Transverse colon (tissue), 4 donors: Measurements from ENCODE around the gene ARSG. TPM values are rescaled to one million over a fixed set of nuclear protein-coding genes. Genes with fewer than 3 reads are reported as not detected.
"Not testable (repeated sequence)": the region's sequence is repeated elsewhere in the genome, so short reads cannot be mapped to it uniquely, and the experiment has no call there.

Source experiments
- DNase-seq: peaks from one replicate; pipeline ENCODE4 v3.0.0-alpha.2; 2019
- H3K27ac ChIP-seq, 4 donors: fragments of 200-600 bp; sonication (generic); 2 replicates each; pipeline ENCODE4 v1.5.1; 2016 to 2018; ENCODE audit warnings: inconsistent platforms in 4 of 4
- H3K27me3 ChIP-seq: fragments of 200-600 bp; sonication (generic); 2 replicates; pipeline ENCODE4 v1.5.1; 2017; ENCODE audit warnings: inconsistent platforms
- H3K36me3 ChIP-seq, 4 donors: fragments of 200-600 bp; sonication (generic); 2 replicates each; pipeline ENCODE4 v1.5.1; 2017 to 2019; ENCODE audit warnings: inconsistent platforms in 4 of 4
- H3K4me1 ChIP-seq, 4 donors: fragments of 200-600 bp; sonication (generic); 2 replicates each; pipeline ENCODE4 v1.5.1; 2017 to 2020; ENCODE audit warnings: inconsistent platforms in 4 of 4
- H3K4me3 ChIP-seq, 4 donors: fragments of 200-600 bp; sonication (generic); 1 replicate in 1 of 4; 2 replicates in 3 of 4; pipeline versions ENCODE4 v1.5.1 to v1.6.1; 2017 to 2019; ENCODE audit warnings: inconsistent platforms in 4 of 4
- H3K9me3 ChIP-seq, 2 donors: fragments of 200-600 bp; sonication (generic); 2 replicates each; pipeline ENCODE4 v1.5.1; 2017 to 2019; ENCODE audit warnings: inconsistent platforms in 2 of 2
- CTCF ChIP-seq, 5 experiments: fragments of 200-600 bp in 3 of 5; fragments of 450-650 bp in 2 of 5; sonication (generic) in 3 of 5; IDR thresholded peaks; 1 replicate in 2 of 5; 2 replicates in 3 of 5; pipeline ENCODE4 v1.5.1; 2016 to 2017; ENCODE audit warnings: antibody characterized with exemption in 5 of 5, inconsistent platforms in 3 of 5, mild to moderate bottlenecking in 2 of 5, moderate library complexity in 1 of 5
- EP300 ChIP-seq: sonication (generic); formaldehyde crosslinking; IDR thresholded peaks from one replicate; pipeline ENCODE4 v1.6.1; 2017; ENCODE audit warnings: antibody characterized with exemption, low read depth
- POLR2A ChIP-seq: fragments of 450-650 bp; IDR thresholded peaks from one replicate; pipeline ENCODE4 v1.6.1; 2016; ENCODE audit warnings: antibody characterized with exemption, mild to moderate bottlenecking, moderate library complexity
- POLR2AphosphoS5 ChIP-seq, 3 donors: sonication (generic); formaldehyde crosslinking; IDR thresholded peaks; one replicate each; pipeline ENCODE4 v1.6.1; 2016; ENCODE audit warnings: antibody characterized with exemption in 3 of 3
- WGBS, 2 donors: methylation state at CpG; one replicate each; pipeline ENCODE4 v1.1.5; 2018; ENCODE audit warnings: low coverage in 1 of 2; 5-methylcytosine and 5-hydroxymethylcytosine counted together
- in situ Hi-C, 4 donors: fragments of 200-750 bp; cut with MboI; loops; one replicate each; pipeline versions ENCODE4 v1.15.0 to v1.15.1; 2017; ENCODE audit warnings: low sequenced_read_pairs in 3 of 4, low pct_ligation_motif_present in 1 of 4, low pct_unique_long_range_greater_than_20kb in 1 of 4
- intact Hi-C: fragments of 100-400 bp; cut with DNase I; formaldehyde crosslinking; loops from one replicate; pipeline ENCODE4 v1.15.1; 2023; ENCODE audit warnings: low total_unique reads
- total RNA-seq, 4 donors: library from RNA; depleted of rRNA; stranded (reverse); fragments of >200 nt; gene quantifications; one replicate each; pipeline ENCODE4 v1.1.0, GENCODE V29; 2016

The ARSG gene
- total RNA-seq, 4 donors from 2014 or later, result 0.41 to 4.4 (median 1.6) TPM; not detected in 1

- peak; percentile 62 for DNase-seq
- intact Hi-C loops, H3K36me3 ChIP-seq, H3K9me3 ChIP-seq, H3K27me3 ChIP-seq: not testable (repeated sequence)
- Histone ChIP-seq H3K4me1 (peaks cover 0 to 19% (median 8%) of the 10 kb centered on the region in 4 donors), H3K4me3 (peak overlapping the region in 2 of 4 donors; percentile 5), H3K27ac (peak overlapping the region; percentile 53 to 74 (median 64))
- TF ChIP-seq EP300 (peak; percentile 20), POLR2AphosphoS5 (IDR thresholded peaks at IDR 0.05) (peak in 2 of 3 donors; percentile 49 to 54)
- in situ Hi-C loops, result loop anchor here in 2 of 4 donors (10.0 to 25.0 kb wide), 2 partner anchors 196 to 503 kb away; partner anchors contain the start of gene WIPI1 (in 1 of the 2)
- 17 to 42% methylated on average over 5 to 30 of the region's 44 CpGs for WGBS, 2 donors
These were observed 32.2 kb upstream of the ARSG start for GRCh38 chr17:68258890-68259647.

GRCh38 chr17:68259648-68259951, 31.7 kb upstream of the ARSG start:
- Histone ChIP-seq H3K27ac (peak overlapping the region; percentile 33 to 74 (median 64)), H3K4me1 (peaks cover 0 to 19% (median 8%) of the 10 kb centered on the region in 4 donors)
- intact Hi-C loops, H3K4me3 ChIP-seq, DNase-seq, H3K36me3 ChIP-seq, H3K27me3 ChIP-seq, H3K9me3 ChIP-seq: not testable (repeated sequence)
- in situ Hi-C loops, result loop anchor here in 2 of 4 donors (10.0 to 25.0 kb wide), 2 partner anchors 195 to 503 kb away; partner anchors contain the start of gene WIPI1 (in 1 of the 2)
- 72 to 83% methylated on average over 1 to 3 of the region's 3 CpGs for WGBS, 2 donors

- Histone ChIP-seq H3K36me3 (peaks cover 0 to 6% (median 0%) of the 10 kb centered on the region in 4 donors), H3K27ac (peak overlapping the region in 2 of 4 donors; percentile 22 to 74), H3K4me3 (no peak overlapping the region), H3K4me1 (peaks cover 0 to 17% (median 8%) of the 10 kb centered on the region in 4 donors), H3K9me3 (no peaks in the 10 kb centered on the region), H3K27me3 (no peaks in the 10 kb centered on the region)
- intact Hi-C loops (loop anchor here (5.0 kb wide), 1 partner anchor 202 kb away; no protein-coding TSS in a partner anchor), in situ Hi-C loops (loop anchor here in 3 of 4 donors (5.0 to 25.0 kb wide), 4 partner anchors 175 to 502 kb away; no protein-coding TSS in a partner anchor)
- no peak for DNase-seq
- no peak for TF ChIP-seq CTCF (IDR thresholded peaks at IDR 0.05)
- no peak for TF ChIP-seq EP300
- TF ChIP-seq POLR2AphosphoS5 (IDR thresholded peaks at IDR 0.05), result no peak
- TF ChIP-seq POLR2A, result no peak
- WGBS, 2 donors, result 79 to 88% methylated on average over 7 to 9 of the region's 9 CpGs
These were observed 31.1 kb upstream of the ARSG start for GRCh38 chr17:68260051-68260762.

- not testable (repeated sequence) for DNase-seq, H3K27me3 ChIP-seq, H3K4me3 ChIP-seq, H3K27ac ChIP-seq, H3K9me3 ChIP-seq, H3K36me3 ChIP-seq
- peaks cover 0 to 13% (median 7%) of the 10 kb centered on the region in 4 donors for H3K4me1 ChIP-seq
- in situ Hi-C loops (loop anchor here in 3 of 4 donors (5.0 to 25.0 kb wide), 4 partner anchors 172 to 500 kb away; no protein-coding TSS in a partner anchor), intact Hi-C loops (loop anchor here (5.0 kb wide), 1 partner anchor 200 kb away; no protein-coding TSS in a partner anchor)
- 54% methylated on average over 2 of the region's 2 CpGs; no CpG with 5 or more reads in 1 of the 2 donors for WGBS, 2 donors
These were observed 28.8 kb upstream of the ARSG start for GRCh38 chr17:68262467-68262866.

GRCh38 chr17:68263101-68263681, 28.1 kb upstream of the ARSG start:
- H3K4me3 ChIP-seq, H3K27ac ChIP-seq, H3K9me3 ChIP-seq, H3K27me3 ChIP-seq, DNase-seq, H3K36me3 ChIP-seq: not testable (repeated sequence)
- in situ Hi-C loops (loop anchor here in 3 of 4 donors (5.0 to 25.0 kb wide), 4 partner anchors 172 to 499 kb away; no protein-coding TSS in a partner anchor), intact Hi-C loops (loop anchor here (5.0 kb wide), 1 partner anchor 199 kb away; no protein-coding TSS in a partner anchor)
- WGBS, 2 donors, result 0 to 10% methylated on average over 8 to 9 of the region's 9 CpGs
- TF ChIP-seq CTCF (IDR thresholded peaks at IDR 0.05), result peak; percentile 45 to 66 (median 55)
- H3K4me1 ChIP-seq, result peaks cover 0 to 13% (median 7%) of the 10 kb centered on the region in 4 donors

- H3K27ac ChIP-seq, H3K36me3 ChIP-seq, DNase-seq, H3K27me3 ChIP-seq, H3K4me3 ChIP-seq, H3K4me1 ChIP-seq, H3K9me3 ChIP-seq, intact Hi-C loops: not testable (repeated sequence)
- WGBS, 2 donors, result 85 to 92% methylated on average over 2 of the region's 2 CpGs
- in situ Hi-C loops, result loop anchor here in 3 of 4 donors (10.0 to 25.0 kb wide), 3 partner anchors 169 to 496 kb away; no protein-coding TSS in a partner anchor
These were observed 25.5 kb upstream of the ARSG start for GRCh38 chr17:68265833-68266232.
